H1 (cell line): ENCODE data around the gene MGST2. TPM values are rescaled to one million over a fixed set of nuclear protein-coding genes. Genes with fewer than 3 reads are reported as not detected.

ENCODE experiments used
- CTCF ChIA-PET: fragments of 300-600 bp; sonication (Branson Sonifier 250); formaldehyde crosslinking; loops from one replicate; lab custom pipeline; 2021; ENCODE audit not compliant: partially characterized antibody; lab: Charles Lee
- POLR2A ChIA-PET: fragments of 300-600 bp; sonication (Branson Sonifier 250); formaldehyde crosslinking; loops from one replicate; lab custom pipeline; 2021; ENCODE audit warnings: inconsistent platforms; ENCODE audit not compliant: partially characterized antibody; lab: Charles Lee
- DNase-seq, 2 experiments: peaks; one replicate each; pipeline versions ENCODE4 v3.0.0 to v3.0.0-alpha.2; 2010 to 2022; ENCODE audit warnings: low spot score in 2 of 2, low read depth in 1 of 2, mixed read lengths in 1 of 2
- FAIRE-seq: peaks from 2 replicates; lab custom pipeline; 2011; peaks lifted over from hg19 to GRCh38; lab: Jason Lieb, UNC
- H2AFZ ChIP-seq: 2 replicates; pipeline ENCODE4 v1.8.1; 2012; ENCODE audit warnings: low read length, inconsistent platforms
- H2AK5ac ChIP-seq: 2 replicates; pipeline ENCODE4 v1.6.1; 2013; ENCODE audit warnings: low read depth, low read length
- H2BK120ac ChIP-seq: replicated peaks from 2 replicates; pipeline ENCODE3; 2013; ENCODE audit warnings: low read depth, low read length, inconsistent platforms
- H2BK12ac ChIP-seq: 2 replicates; pipeline ENCODE4 v1.6.1; 2013; ENCODE audit warnings: low read depth, low read length
- H2BK15ac ChIP-seq: 2 replicates; pipeline ENCODE4 v1.6.1; 2013; ENCODE audit warnings: low read length
- H2BK20ac ChIP-seq: 2 replicates; pipeline ENCODE4 v1.6.1; 2013; ENCODE audit warnings: low read length
- H2BK5ac ChIP-seq: 2 replicates; pipeline ENCODE4 v1.6.1; 2013; ENCODE audit warnings: low read depth, low read length
- H3K14ac ChIP-seq: 2 replicates; pipeline ENCODE4 v1.6.1; 2013; ENCODE audit warnings: inconsistent platforms; ENCODE audit not compliant: insufficient read length
- H3K18ac ChIP-seq: 2 replicates; pipeline ENCODE4 v1.6.1; 2013; ENCODE audit warnings: low read length; ENCODE audit errors: extremely low read depth
- H3K23ac ChIP-seq: 2 replicates; pipeline ENCODE4 v1.6.1; 2013; ENCODE audit warnings: inconsistent platforms; ENCODE audit not compliant: insufficient read length
- H3K23me2 ChIP-seq: 2 replicates; pipeline ENCODE4 v1.6.1; 2013; ENCODE audit warnings: low read depth, low read length
- H3K27ac ChIP-seq: 2 replicates; pipeline ENCODE4 v1.6.1; 2011; ENCODE audit warnings: low read depth, low read length, inconsistent platforms
- H3K27me3 ChIP-seq, 4 experiments: replicated peaks in 1 of 4; 1 replicate in 1 of 4; 2 replicates in 3 of 4; pipeline versions ENCODE4 v1.6.1 to v1.8.1; 2011 to 2013; ENCODE audit warnings: low read length in 3 of 4, mild to moderate bottlenecking in 3 of 4, inconsistent platforms in 2 of 4, mixed read lengths in 2 of 4, moderate library complexity in 1 of 4; ENCODE audit not compliant: control insufficient read depth in 3 of 4, insufficient read depth in 3 of 4; ENCODE audit errors: extremely low read depth in 1 of 4
- H3K36me3 ChIP-seq, 4 experiments: 2 replicates each; pipeline versions ENCODE4 v1.6.1 to v1.8.1; 2011 to 2013; ENCODE audit warnings: mild to moderate bottlenecking in 4 of 4, low read length in 3 of 4, moderate library complexity in 2 of 4, control low read depth in 1 of 4, inconsistent platforms in 1 of 4; ENCODE audit not compliant: insufficient read depth in 4 of 4, control insufficient read depth in 2 of 4
- H3K4ac ChIP-seq: replicated peaks from 2 replicates; pipeline ENCODE3; 2013; ENCODE audit warnings: low read length, low read depth, mixed read lengths, inconsistent platforms; ENCODE audit not compliant: insufficient read length
- H3K4me1 ChIP-seq, 4 experiments: replicated peaks in 1 of 4; 1 replicate in 1 of 4; 2 replicates in 3 of 4; pipeline versions ENCODE4 v1.6.1 to v1.8.1; 2011 to 2013; ENCODE audit warnings: low read length in 3 of 4, inconsistent platforms in 2 of 4, mixed read lengths in 1 of 4; ENCODE audit not compliant: insufficient read depth in 4 of 4, control insufficient read depth in 3 of 4
- H3K4me2 ChIP-seq, 2 experiments: 2 replicates each; pipeline versions ENCODE4 v1.6.1 to v1.8.1; 2011 to 2013; ENCODE audit warnings: low read depth in 2 of 2, low read length in 2 of 2, control low read depth in 1 of 2, inconsistent platforms in 1 of 2, mild to moderate bottlenecking in 1 of 2; ENCODE audit not compliant: insufficient read depth in 1 of 2
- H3K4me3 ChIP-seq, 4 experiments: fragments of 200-600, 300-600 bp in 1 of 4; sonication (generic), shearing (Covaris generic), sonication (Bioruptor Twin) in 1 of 4; 2 replicates each; pipeline versions ENCODE4 v1.5.1 to v1.8.1; 2011 to 2016; ENCODE audit warnings: low read length in 4 of 4, low read depth in 3 of 4, control low read depth in 2 of 4, inconsistent platforms in 2 of 4, mild to moderate bottlenecking in 2 of 4, mixed read lengths in 1 of 4, moderate library complexity in 1 of 4; ENCODE audit not compliant: insufficient read depth in 2 of 4; ENCODE audit errors: extremely low read depth in 1 of 4
- H3K56ac ChIP-seq: replicated peaks from 2 replicates; pipeline ENCODE3; 2013; ENCODE audit warnings: low read depth, mild to moderate bottlenecking, mixed read lengths, low read length, inconsistent platforms; ENCODE audit not compliant: insufficient read length
- H3K79me1 ChIP-seq: 2 replicates; pipeline ENCODE4 v1.6.1; 2013; ENCODE audit warnings: low read depth, low read length, control low read depth
- H3K79me2 ChIP-seq, 2 experiments: 2 replicates each; pipeline versions ENCODE4 v1.6.1 to v1.8.1; 2012 to 2013; ENCODE audit warnings: low read length in 2 of 2, mild to moderate bottlenecking in 2 of 2, inconsistent platforms in 1 of 2; ENCODE audit not compliant: insufficient read depth in 2 of 2, control insufficient read depth in 1 of 2
- H3K9ac ChIP-seq, 4 experiments: replicated peaks in 1 of 4; 1 replicate in 1 of 4; 2 replicates in 3 of 4; pipeline versions ENCODE4 v1.6.1 to v1.8.1; 2011 to 2013; ENCODE audit warnings: low read depth in 3 of 4, low read length in 3 of 4, control low read depth in 2 of 4, mild to moderate bottlenecking in 2 of 4, moderate library complexity in 2 of 4, inconsistent platforms in 1 of 4; ENCODE audit errors: extremely low read depth in 1 of 4
- H3K9me3 ChIP-seq, 2 experiments: 2 replicates each; pipeline versions ENCODE4 v1.6.1 to v1.8.1; 2012 to 2013; ENCODE audit warnings: mild to moderate bottlenecking in 2 of 2, moderate library complexity in 2 of 2, control low read depth in 1 of 2, inconsistent platforms in 1 of 2, low read depth in 1 of 2, low read length in 1 of 2, mixed read lengths in 1 of 2; ENCODE audit not compliant: insufficient read depth in 2 of 2
- H4K20me1 ChIP-seq, 2 experiments: replicated peaks in 1 of 2; 2 replicates each; pipeline versions ENCODE3 to v1.8.1; 2011 to 2013; ENCODE audit warnings: inconsistent platforms in 2 of 2, low read length in 2 of 2, mild to moderate bottlenecking in 1 of 2; ENCODE audit not compliant: insufficient read depth in 2 of 2, control insufficient read depth in 1 of 2
- H4K5ac ChIP-seq: 2 replicates; pipeline ENCODE4 v1.6.1; 2013; ENCODE audit warnings: low read length, low read depth, mixed read lengths, inconsistent platforms; ENCODE audit not compliant: insufficient read length
- H4K8ac ChIP-seq: 2 replicates; pipeline ENCODE4 v1.8.0; 2013; ENCODE audit warnings: mild to moderate bottlenecking, moderate library complexity, low read length, inconsistent platforms; ENCODE audit not compliant: insufficient read depth; ENCODE audit errors: extremely low read depth
- H4K91ac ChIP-seq: replicated peaks from 2 replicates; pipeline ENCODE3; 2013; ENCODE audit warnings: low read length, mixed read lengths, inconsistent platforms; ENCODE audit not compliant: insufficient read length
- BACH1 ChIP-seq: IDR thresholded peaks from 2 replicates; pipeline ENCODE4 v1.6.1; 2012; ENCODE audit warnings: low read length, improper control_type of control experiment
- BRCA1 ChIP-seq: IDR thresholded peaks from 2 replicates; pipeline ENCODE4 v1.6.1; 2012; ENCODE audit warnings: low read depth, low read length, improper control_type of control experiment
- EGR1 ChIP-seq: IDR thresholded peaks from 2 replicates; pipeline ENCODE4 v1.6.1; 2011; ENCODE audit warnings: low read depth, low read length, borderline replicate concordance
- HDAC6 ChIP-seq: IDR thresholded peaks from one replicate; pipeline ENCODE4 v1.7.1; 2012; ENCODE audit warnings: low read depth, mild to moderate bottlenecking, inconsistent platforms, low read length, moderate library complexity
- POU5F1 ChIP-seq: IDR thresholded peaks from 2 replicates; pipeline ENCODE4 v1.6.1; 2011; ENCODE audit warnings: low read depth, mild to moderate bottlenecking, low read length, moderate library complexity
- SIN3A ChIP-seq, 2 experiments: IDR thresholded peaks in 1 of 2; conservative IDR thresholded peaks in 1 of 2; 2 replicates each; pipeline ENCODE4 v1.6.1; 2011 to 2012; ENCODE audit warnings: low read length in 2 of 2, improper control_type of control experiment in 1 of 2, low read depth in 1 of 2, mild to moderate bottlenecking in 1 of 2
- TCF12 ChIP-seq: IDR thresholded peaks from 2 replicates; pipeline ENCODE4 v1.6.1; 2011; ENCODE audit warnings: low read depth, mild to moderate bottlenecking, low read length
- WGBS, 2 experiments: shearing (Covaris generic) in 1 of 2; methylation state at CpG; one replicate each; pipeline versions ENCODE4 v1.1.6 to v1.1.7; 2013 to 2015; ENCODE audit warnings: low lambda C conversion rate in 2 of 2, mixed read lengths in 2 of 2, inconsistent platforms in 1 of 2, low coverage in 1 of 2, missing lambda C conversion rate in 1 of 2; ENCODE audit not compliant: insufficient replicate concordance in 2 of 2, insufficient coverage in 1 of 2, insufficient read length in 1 of 2; ENCODE audit errors: extremely low coverage in 1 of 2, missing lambda C conversion rate in 1 of 2; 5-methylcytosine and 5-hydroxymethylcytosine counted together
- polyA plus RNA-seq, 7 experiments: library from polyadenylated mRNA; depleted of rRNA in 3 of 7; stranded (reverse) in 5 of 7; unstranded in 2 of 7; fragments of >200 nt in 5 of 7; fragments of 200-250 nt in 2 of 7; gene quantifications; 1 replicate in 5 of 7; 2 replicates in 1 of 7; 4 replicates in 1 of 7; pipeline versions ENCODE4 v1.2.1 to v1.2.3, GENCODE V29; 2011 to 2013; ENCODE audit warnings: missing spikeins in 2 of 7, mixed read lengths in 2 of 7
- total RNA-seq: library from RNA; stranded (reverse); fragmentation: NEBNext Ultra II Directional; extraction: Animal tissue kit (Norgen Biotek cat#: 25700); gene quantifications from 2 replicates; pipeline ENCODE4 v1.2.1, GENCODE V29; 2021

MGST2 gene
- total and polyA plus RNA-seq, 2 of the 8 experiments (the other 6 are each of a cell fraction or from before 2014, with no cell fraction given), result 8.0 to 13.6 TPM

GRCh38 chr4:139734201-139734874 lies 68.7 kb downstream of the MGST2 start:
- no peak overlapping the region for H2AFZ ChIP-seq
- H2BK15ac ChIP-seq, result no peak overlapping the region
- H2BK20ac ChIP-seq, result no peak overlapping the region
- peak overlapping the region; percentile 75; the same call in 1 of the 2 replicates for H4K8ac ChIP-seq
- no peak overlapping the region for H3K4ac ChIP-seq
- ChIA-PET CTCF (interaction anchor here (0.7 to 2.4 kb wide), 30 partner anchors 11 to 519 kb away, joined by 3 to 9 read pairs (median 4); no protein-coding TSS in a partner anchor), POLR2A (interaction anchor here (1.0 kb wide), 1 partner anchor 416 kb away, joined by 4 read pairs; no protein-coding TSS in a partner anchor)
- H2BK120ac ChIP-seq, result no peak overlapping the region
- H3K27ac ChIP-seq, result no peak overlapping the region
- H3K79me1 ChIP-seq, result no peaks in the 10 kb centered on the region
- H3K36me3 ChIP-seq, result no peaks in the 10 kb centered on the region
- H3K4me3 ChIP-seq, result peak overlapping the region in 2 of 4 experiments; percentile 64 to 68; a peak in 5 of 8 replicates
- TF ChIP-seq EGR1 (no peak), TCF12 (no peak), SIN3A (conservative IDR thresholded peaks at IDR 0.05 in 1 of 2, IDR thresholded peaks at IDR 0.05 in 1 of 2; ENCODE audit: low read depth in 1 of 2, low read length in 2 of 2) (no peak), BRCA1 (no peak), BACH1 (no peak), HDAC6 (no peak), POU5F1 (no peak)
- H3K4me2 ChIP-seq, result peak overlapping the region; percentile 95 to 96
- H3K23me2 ChIP-seq, result peaks cover 10% of the 10 kb centered on the region
- H4K91ac ChIP-seq, result no peak overlapping the region
- no peaks in the 10 kb centered on the region for H4K20me1 ChIP-seq
- H3K9me3 ChIP-seq, result no peaks in the 10 kb centered on the region
- H2BK12ac ChIP-seq, result no peak overlapping the region
- H3K23ac ChIP-seq, result no peak overlapping the region
- no peak overlapping the region; the same call in 1 of the 2 replicates for H3K18ac ChIP-seq
- no peak overlapping the region for H2BK5ac ChIP-seq
- 35% methylated on average over 14 of the region's 14 CpGs; no CpG with 5 or more reads in 1 of the 2 experiments for WGBS, 2 experiments
- no peaks in the 10 kb centered on the region for H3K79me2 ChIP-seq
- H3K56ac ChIP-seq, result no peak overlapping the region
- no peak overlapping the region for H4K5ac ChIP-seq
- DNase-seq (no peak), FAIRE-seq (no peak)
- H2AK5ac ChIP-seq, result no peak overlapping the region
- H3K4me1 ChIP-seq, result peaks cover 3 to 9% (median 6%) of the 10 kb centered on the region in 4 experiments; a peak in 4 of 7 replicates
- peaks cover 7 to 22% (median 19%) of the 10 kb centered on the region in 4 experiments for H3K27me3 ChIP-seq
- no peak overlapping the region for H3K14ac ChIP-seq
- H3K9ac ChIP-seq, result no peak overlapping the region
